Ecto neural progenitor cell (in vitro differentiated cells): ENCODE results near the gene SIGLEC5.
"Not testable (repeated sequence)": the region's sequence is repeated elsewhere in the genome, so short reads cannot be mapped to it uniquely, and the experiment has no call there.

Experiments used
- DNase-seq: peaks from one replicate; pipeline ENCODE4 v3.0.0-alpha.2; 2018; ENCODE audit warnings: low spot score

SIGLEC5 gene, protein sequence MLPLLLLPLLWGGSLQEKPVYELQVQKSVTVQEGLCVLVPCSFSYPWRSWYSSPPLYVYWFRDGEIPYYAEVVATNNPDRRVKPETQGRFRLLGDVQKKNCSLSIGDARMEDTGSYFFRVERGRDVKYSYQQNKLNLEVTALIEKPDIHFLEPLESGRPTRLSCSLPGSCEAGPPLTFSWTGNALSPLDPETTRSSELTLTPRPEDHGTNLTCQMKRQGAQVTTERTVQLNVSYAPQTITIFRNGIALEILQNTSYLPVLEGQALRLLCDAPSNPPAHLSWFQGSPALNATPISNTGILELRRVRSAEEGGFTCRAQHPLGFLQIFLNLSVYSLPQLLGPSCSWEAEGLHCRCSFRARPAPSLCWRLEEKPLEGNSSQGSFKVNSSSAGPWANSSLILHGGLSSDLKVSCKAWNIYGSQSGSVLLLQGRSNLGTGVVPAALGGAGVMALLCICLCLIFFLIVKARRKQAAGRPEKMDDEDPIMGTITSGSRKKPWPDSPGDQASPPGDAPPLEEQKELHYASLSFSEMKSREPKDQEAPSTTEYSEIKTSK

DNA sequence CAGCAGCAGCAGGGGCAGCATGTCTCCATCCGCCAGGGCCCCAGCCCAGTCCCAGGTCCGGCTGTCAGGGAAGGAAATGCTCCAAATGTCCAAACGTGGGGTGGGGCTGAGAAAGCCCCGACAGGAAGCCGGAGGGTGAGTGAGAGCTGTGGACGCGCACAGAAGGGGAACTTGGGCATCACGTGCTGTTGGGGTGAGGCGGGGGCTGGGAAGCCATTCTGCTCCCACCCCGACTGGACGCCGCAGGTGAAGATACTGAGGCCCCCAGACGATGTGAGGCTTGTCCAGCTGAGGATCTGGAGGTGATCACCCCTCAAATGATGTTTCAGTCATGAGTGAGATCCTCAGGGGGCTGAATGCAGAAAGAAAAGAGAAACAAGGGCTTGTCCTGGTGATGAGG, at the start of gene SIGLEC5:
TSS of gene SIGLEC5 (minus strand) at position 87 of the 400 bp plus-strand sequence. CDS start at position 21, 66 bp downstream.
- DNase-seq, result not testable (repeated sequence)

- DNase-seq, result no peak
Measured at GRCh38 chr19:51676566-51677083, 46.4 kb upstream of the SIGLEC5 start.

GRCh38 chr19:51675911-51676565, 45.8 kb upstream of the SIGLEC5 start:
- DNase-seq, result not testable (repeated sequence)

DNA sequence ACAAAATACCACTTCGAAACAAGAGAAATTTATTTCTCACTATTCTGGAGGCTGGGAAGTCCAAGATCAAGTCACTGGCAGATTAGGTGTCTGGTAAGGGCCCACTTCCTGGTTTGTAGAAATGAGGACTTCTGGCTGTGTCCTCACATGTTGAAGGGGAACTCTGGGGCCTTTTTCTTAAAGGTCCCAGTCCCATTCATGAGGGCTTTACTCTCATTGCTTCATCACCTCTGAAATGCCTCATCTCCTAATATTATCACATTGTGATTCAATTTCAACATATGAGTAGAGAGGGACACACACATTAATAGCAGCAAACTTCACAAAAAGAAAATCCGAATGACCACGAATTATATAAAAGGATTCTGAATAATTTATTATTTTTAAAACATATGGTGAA, 38.0 kb upstream of the SIGLEC5 start:
- no peak for DNase-seq

GRCh38 chr19:51664997-51665396, 34.8 kb upstream of the SIGLEC5 start:
- no peak for DNase-seq

- DNase-seq, result no peak
Measured at GRCh38 chr19:51664131-51664530, 33.9 kb upstream of the SIGLEC5 start.

DNA sequence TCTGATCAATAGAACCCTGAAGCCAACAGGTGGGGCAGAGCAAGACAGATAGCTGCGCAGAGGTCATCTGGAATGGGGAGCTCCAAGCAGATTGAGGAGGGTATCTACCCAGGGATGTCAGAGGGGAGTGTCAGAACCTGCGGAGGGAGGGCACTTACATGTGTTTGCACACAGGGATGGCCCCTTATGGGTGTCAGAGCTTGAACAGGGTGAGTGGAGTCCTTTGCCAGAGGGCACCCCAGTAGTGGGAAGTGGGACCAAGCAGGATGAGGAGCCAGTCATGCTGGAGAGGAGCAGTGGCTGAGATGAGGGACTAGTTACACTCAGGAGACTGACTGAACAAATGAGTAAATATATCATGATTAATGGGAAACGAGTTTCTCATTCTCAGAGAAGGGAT, 33.4 kb upstream of the SIGLEC5 start:
- DNase-seq, result no peak

GRCh38 chr19:51660975-51661600, 30.9 kb upstream of the SIGLEC5 start:
- DNase-seq, result peak; percentile 84

- DNase-seq, result no peak
Measured at GRCh38 chr19:51654783-51655182, 24.6 kb upstream of the SIGLEC5 start.

DNA sequence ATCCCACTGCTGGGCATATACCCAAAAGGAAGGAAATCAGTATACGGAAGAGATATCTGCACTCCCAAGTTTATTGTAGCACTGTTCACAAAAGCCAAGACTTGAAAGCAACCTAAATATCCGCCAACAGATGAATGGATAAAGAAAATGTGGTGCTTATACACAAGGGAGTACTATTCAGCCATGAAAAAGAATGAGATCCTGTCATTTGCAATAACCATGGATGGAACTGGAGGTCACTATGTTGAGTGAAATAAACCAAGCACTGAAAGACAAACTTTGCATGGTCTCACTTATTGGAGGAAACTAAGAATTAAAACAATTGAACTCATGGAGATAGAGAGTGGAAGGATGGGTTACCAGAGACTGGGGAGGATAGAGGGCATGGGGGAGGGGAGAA, 23.0 kb upstream of the SIGLEC5 start:
- no peak for DNase-seq

DNA sequence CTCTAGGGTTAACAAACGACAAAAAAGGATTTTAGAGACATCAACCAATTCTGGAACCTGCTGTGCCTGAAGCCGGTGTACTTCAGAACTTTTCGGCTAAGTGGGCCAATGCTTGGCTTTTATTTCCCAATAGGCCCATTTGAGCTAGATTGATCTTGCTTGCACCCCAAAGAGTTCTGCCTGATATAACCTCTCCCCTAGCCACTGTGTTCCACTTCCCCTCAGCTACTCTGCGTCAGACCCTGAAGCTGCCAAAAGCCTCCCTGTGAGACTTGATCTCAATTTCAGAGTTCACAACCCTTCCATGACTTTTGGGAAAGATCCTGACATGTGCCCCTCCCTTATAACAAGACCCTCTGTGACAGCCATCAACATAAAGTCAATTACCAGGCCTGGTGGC, 22.1 kb upstream of the SIGLEC5 start:
- no peak for DNase-seq

GRCh38 chr19:51651216-51651846, 21.1 kb upstream of the SIGLEC5 start:
- no peak for DNase-seq

- DNase-seq, result no peak
Measured at GRCh38 chr19:51647318-51647717, 17.1 kb upstream of the SIGLEC5 start.

GRCh38 chr19:51646730-51647129, 16.5 kb upstream of the SIGLEC5 start, which contains the start of gene SIGLEC14:
SIGLEC14 (minus strand) TSS chr19:51646825; CDS start chr19:51646759, 66 bp downstream.
- not testable (repeated sequence) for DNase-seq

DNA sequence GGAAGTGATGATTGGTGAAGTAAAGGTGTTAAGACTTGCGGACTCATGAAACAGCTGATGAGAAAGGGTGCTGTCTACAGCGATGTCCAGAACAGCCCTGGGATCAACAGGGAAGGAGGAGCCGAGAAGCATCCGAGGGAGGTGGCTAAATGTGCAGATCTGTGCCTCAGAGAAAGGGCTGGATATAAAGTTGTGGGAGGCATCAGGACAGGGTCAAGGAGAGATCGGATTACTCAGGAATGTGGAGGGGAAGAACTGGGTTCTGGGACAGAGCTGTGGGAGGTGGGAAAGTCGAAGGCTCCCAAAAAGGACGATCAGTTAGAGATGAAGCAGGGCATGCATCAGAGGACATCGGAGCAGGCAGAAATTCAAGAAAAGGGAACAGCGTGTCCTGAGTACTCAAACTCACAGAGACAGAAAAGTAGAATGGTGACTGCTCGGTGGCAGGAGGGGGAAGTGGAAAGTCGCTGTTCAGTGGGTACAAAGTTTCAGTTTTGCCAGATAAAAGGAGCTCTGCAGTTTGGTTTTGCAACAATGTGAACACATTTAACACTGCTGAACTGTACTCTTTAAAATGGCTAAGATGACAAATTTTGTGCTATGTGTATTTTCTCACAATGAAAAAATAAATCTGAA, 14.6 kb upstream of the SIGLEC5 start:
- no peak for DNase-seq

DNA sequence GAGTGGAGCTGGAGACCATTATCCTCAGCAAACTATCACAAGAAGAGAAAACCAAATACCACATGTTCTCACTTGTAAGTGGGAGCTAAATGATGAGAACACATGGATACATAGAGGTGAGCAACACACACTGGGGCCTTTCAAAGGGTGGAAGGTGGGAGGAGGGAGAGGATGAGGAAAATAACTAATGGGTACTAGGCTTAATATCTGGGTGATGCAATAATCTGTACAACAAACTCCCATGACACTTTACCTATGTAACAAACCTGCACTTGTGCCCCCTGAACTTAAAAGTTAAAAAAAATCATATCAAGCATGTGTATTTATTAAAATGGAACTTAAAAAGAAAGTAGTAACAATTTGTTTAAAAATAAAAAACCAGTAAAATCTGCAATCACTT, 11.4 kb upstream of the SIGLEC5 start:
- DNase-seq, result no peak

DNA sequence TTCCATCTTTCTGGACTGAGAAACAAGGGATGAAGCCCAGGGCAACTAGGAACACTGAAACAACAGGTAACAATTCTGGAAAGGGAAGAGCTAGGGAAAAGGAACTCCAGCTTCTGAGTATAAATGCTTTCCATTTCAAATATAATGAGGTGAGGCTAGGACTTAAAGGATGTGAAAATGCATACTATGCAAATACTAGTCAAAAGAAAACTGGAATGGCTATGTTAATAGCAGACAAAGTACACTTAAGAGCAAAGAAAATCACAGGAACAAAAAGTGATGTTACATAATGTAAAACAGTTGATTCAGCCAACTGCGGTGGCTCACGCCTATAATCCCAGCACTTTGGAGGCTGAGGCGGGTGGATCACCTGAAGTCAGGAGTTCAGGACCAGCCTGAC, 10.2 kb upstream of the SIGLEC5 start:
- DNase-seq, result no peak

GRCh38 chr19:51639916-51640315, 9.7 kb upstream of the SIGLEC5 start:
- DNase-seq, result no peak

GRCh38 chr19:51637362-51637978, 7.3 kb upstream of the SIGLEC5 start:
- no peak for DNase-seq

DNA sequence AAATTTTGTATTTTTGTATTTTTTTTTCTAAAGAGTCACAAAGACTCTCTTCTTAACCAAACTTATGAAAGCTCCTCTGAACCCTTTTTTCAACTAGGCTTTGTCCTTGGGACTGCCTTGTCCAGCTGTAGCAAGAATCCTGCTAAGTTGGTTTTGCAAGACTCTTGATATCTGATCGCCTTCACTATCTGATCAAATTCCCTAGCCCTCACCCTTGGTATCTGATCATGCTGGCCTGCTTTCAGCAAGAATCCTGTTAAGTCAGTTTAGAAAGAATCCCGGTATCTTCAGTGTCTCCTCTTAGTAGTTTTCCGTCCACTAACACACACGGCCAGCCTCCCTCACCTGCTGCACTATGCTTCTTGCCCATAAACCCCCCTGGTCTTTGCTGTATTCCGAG, 1.9 kb upstream of the SIGLEC5 start:
- no peak for DNase-seq
